GM21723 (cell line): ENCODE measurements around the gene PTPRG.
A peak's percentile ranks its signal among the peaks of the same experiment; 100 is the strongest.

Experiments
- ATAC-seq: cut with Tn5 transposase; IDR thresholded peaks from one replicate; pipeline ENCODE4 v1.9.1; 2021; ENCODE audit warnings: mild to moderate bottlenecking, moderate library complexity; ENCODE audit not compliant: unreplicated experiment

Gene PTPRG

GRCh38 chr3:62289922-62290321, 728.6 kb downstream of the PTPRG start:
- ATAC-seq: no peak

GRCh38 chr3:62293051-62293780, 731.8 kb downstream of the PTPRG start:
- no peak for ATAC-seq

GRCh38 chr3:62295571-62295970, 734.2 kb downstream of the PTPRG start:
- no peak for ATAC-seq

- ATAC-seq: no peak
Observed at GRCh38 chr3:62300617-62301016, 739.2 kb downstream of the PTPRG start.

- ATAC-seq: no peak
Observed at GRCh38 chr3:62312201-62312600, 750.8 kb downstream of the PTPRG start.

GRCh38 chr3:62316525-62316924, 755.2 kb downstream of the PTPRG start:
- ATAC-seq: no peak

- ATAC-seq: no peak
Observed at GRCh38 chr3:62318365-62318751, 757.0 kb downstream of the PTPRG start.

GRCh38 chr3:62318752-62319569, 757.6 kb downstream of the PTPRG start:
- ATAC-seq: peak; percentile 96

GRCh38 chr3:62319570-62320243, 758.3 kb downstream of the PTPRG start:
- ATAC-seq: no peak

GRCh38 chr3:62323241-62323640, 761.9 kb downstream of the PTPRG start:
- ATAC-seq: no peak

GRCh38 chr3:62325896-62326295, 764.5 kb downstream of the PTPRG start:
- ATAC-seq: no peak

- ATAC-seq: no peak
Observed at GRCh38 chr3:62329971-62330370, 768.6 kb downstream of the PTPRG start.

- no peak for ATAC-seq
Observed at GRCh38 chr3:62332017-62332416, 770.6 kb downstream of the PTPRG start.

- no peak for ATAC-seq
Observed at GRCh38 chr3:62332835-62333244, 771.5 kb downstream of the PTPRG start.

GRCh38 chr3:62335196-62335595, 773.8 kb downstream of the PTPRG start:
- no peak for ATAC-seq

- ATAC-seq: no peak
Observed at GRCh38 chr3:62343755-62344154, 782.4 kb downstream of the PTPRG start.
